Renal cortex interstitium (tissue), 15 donors: ENCODE measurements around the gene TMEM81. TPM values are rescaled to one million over a fixed set of nuclear protein-coding genes. Genes with fewer than 3 reads are reported as not detected.

Experiments
- DNase-seq, 11 donors: peaks; one replicate each; pipeline ENCODE4 v3.0.0-alpha.2; 2013; ENCODE audit warnings: low read depth in 9 of 11, low spot score in 4 of 11; ENCODE audit errors: extremely low read depth in 1 of 11
- long read RNA-seq, 16 experiments: transcript quantifications; one replicate each; lab custom pipeline, GENCODE V29; 2026
- polyA plus RNA-seq, 3 donors: library from polyadenylated mRNA; unstranded; fragments of 120-200 nt; gene quantifications; one replicate each; pipeline ENCODE4 v1.2.1, GENCODE V29; 2013; ENCODE audit not compliant: insufficient read length in 3 of 3

The TMEM81 gene, protein sequence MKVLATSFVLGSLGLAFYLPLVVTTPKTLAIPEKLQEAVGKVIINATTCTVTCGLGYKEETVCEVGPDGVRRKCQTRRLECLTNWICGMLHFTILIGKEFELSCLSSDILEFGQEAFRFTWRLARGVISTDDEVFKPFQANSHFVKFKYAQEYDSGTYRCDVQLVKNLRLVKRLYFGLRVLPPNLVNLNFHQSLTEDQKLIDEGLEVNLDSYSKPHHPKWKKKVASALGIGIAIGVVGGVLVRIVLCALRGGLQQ
- 1 to 10 TPM; 3.3 to 5.0 (median 4.0) TPM for polyA plus RNA-seq
- long read RNA-seq, donor 1, partial matches to known transcripts = 0 of 3 reads
- long read RNA-seq, donor 1, other reads (novel, unspliced or antisense) = 0 of 3 reads
- long read RNA-seq, donor 2, partial matches to known transcripts = 0 of 1 reads
- long read RNA-seq, donor 2, other reads (novel, unspliced or antisense) = 0 of 1 reads
- long read RNA-seq, donor 3, partial matches to known transcripts = 0 of 1 reads
- long read RNA-seq, donor 3, other reads (novel, unspliced or antisense) = 0 of 1 reads
- long read RNA-seq, donor 4, partial matches to known transcripts = 0 of 2 reads
- long read RNA-seq, donor 4, other reads (novel, unspliced or antisense) = 0 of 2 reads
- long read RNA-seq, donor 5 = 0 reads
- long read RNA-seq, donor 6, partial matches to known transcripts = 0 of 2 reads
- long read RNA-seq, donor 6, other reads (novel, unspliced or antisense) = 0 of 2 reads
- long read RNA-seq, donor 7, partial matches to known transcripts = 0 of 2 reads
- long read RNA-seq, donor 7, other reads (novel, unspliced or antisense) = 0 of 2 reads
- long read RNA-seq, donor 8, partial matches to known transcripts = 0 of 3 reads
- long read RNA-seq, donor 8, other reads (novel, unspliced or antisense) = 0 of 3 reads
- long read RNA-seq, donor 9, partial matches to known transcripts = 0 of 1 reads
- long read RNA-seq, donor 9, other reads (novel, unspliced or antisense) = 0 of 1 reads
- long read RNA-seq, donor 10, partial matches to known transcripts = 0 of 3 reads
- long read RNA-seq, donor 10, other reads (novel, unspliced or antisense) = 0 of 3 reads
- long read RNA-seq, donor 11, partial matches to known transcripts = 0 of 1 reads
- long read RNA-seq, donor 11, other reads (novel, unspliced or antisense) = 0 of 1 reads
- long read RNA-seq, donor 12, partial matches to known transcripts = 0 of 1 reads
- long read RNA-seq, donor 12, other reads (novel, unspliced or antisense) = 0 of 1 reads
- long read RNA-seq, donor 13, partial matches to known transcripts = 0 of 4 reads
- long read RNA-seq, donor 13, other reads (novel, unspliced or antisense) = 0 of 4 reads
- long read RNA-seq, donor 14, partial matches to known transcripts = 0 of 3 reads
- long read RNA-seq, donor 14, other reads (novel, unspliced or antisense) = 0 of 3 reads
- long read RNA-seq, donor 15, partial matches to known transcripts = 0 of 2 reads
- long read RNA-seq, donor 15, other reads (novel, unspliced or antisense) = 0 of 2 reads
- long read RNA-seq, donor 16, transcript TMEM81-201 (1 exons, 1,332 nt) = major isoform, 5 of 5 reads
- long read RNA-seq, donor 16, partial matches to known transcripts = 0 of 5 reads
- long read RNA-seq, donor 16, other reads (novel, unspliced or antisense) = 0 of 5 reads

- no peak for DNase-seq
Observed at GRCh38 chr1:205084360-205084759, at the start of gene TMEM81. TSS of gene TMEM81 (minus strand) at chr1:205084460. CDS start at chr1:205084320, 140 bp downstream.

- no peak for DNase-seq
Observed at GRCh38 chr1:205133287-205133686, 49.0 kb upstream of the TMEM81 start.

DNA sequence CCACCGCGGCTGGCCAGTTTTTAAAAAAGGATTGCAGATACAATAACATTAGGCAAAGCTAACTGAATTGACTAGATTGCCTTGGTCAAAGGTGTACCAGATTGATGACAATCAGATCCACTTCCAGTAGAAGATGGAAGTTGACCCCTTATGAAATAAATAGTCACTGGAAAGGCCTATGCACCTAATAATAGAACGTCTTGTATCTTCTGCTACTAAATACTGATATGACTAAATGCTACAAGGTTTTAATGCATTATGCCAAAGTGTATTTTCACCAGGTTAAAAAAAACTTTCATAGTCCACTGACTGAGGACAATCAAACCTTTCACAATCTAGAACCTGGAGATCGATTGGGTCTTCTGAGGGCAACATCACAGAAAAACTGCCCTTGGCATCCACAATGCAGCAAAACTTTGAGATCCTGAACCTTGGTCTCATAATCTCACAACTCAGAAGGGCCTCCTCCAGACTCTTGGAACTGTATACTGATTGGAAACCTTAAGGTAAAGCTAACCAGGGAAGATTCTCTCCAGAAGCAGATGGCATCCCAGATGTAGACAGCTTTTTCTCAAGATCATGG is 45.3 kb upstream of the TMEM81 start:
- no peak for DNase-seq

- no peak for DNase-seq
Observed at GRCh38 chr1:205128050-205128449, 43.8 kb upstream of the TMEM81 start.

- no peak for DNase-seq
Observed at GRCh38 chr1:205127646-205128045, 43.4 kb upstream of the TMEM81 start.

DNA sequence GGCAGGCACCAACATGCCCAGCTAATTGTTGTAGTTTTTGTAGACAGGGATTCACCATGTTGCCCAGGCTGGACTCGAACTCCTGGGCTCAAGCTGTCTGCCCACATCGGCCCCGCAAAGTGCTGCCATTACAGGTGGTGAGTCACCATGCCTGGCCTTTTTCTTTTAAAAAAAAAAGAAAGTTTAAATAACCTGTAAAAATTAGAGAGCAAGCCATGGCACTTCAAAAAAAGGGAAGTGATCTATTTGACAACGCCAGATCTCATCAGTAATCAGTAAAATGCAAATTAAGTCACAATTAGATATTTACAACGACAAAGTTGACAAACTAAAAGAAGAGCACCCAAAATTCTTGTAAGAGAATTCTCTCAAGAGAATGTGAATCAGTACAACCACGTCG is 40.5 kb upstream of the TMEM81 start:
- no peak for DNase-seq

GRCh38 chr1:205122489-205122882 is 38.2 kb upstream of the TMEM81 start:
- no peak for DNase-seq

DNA sequence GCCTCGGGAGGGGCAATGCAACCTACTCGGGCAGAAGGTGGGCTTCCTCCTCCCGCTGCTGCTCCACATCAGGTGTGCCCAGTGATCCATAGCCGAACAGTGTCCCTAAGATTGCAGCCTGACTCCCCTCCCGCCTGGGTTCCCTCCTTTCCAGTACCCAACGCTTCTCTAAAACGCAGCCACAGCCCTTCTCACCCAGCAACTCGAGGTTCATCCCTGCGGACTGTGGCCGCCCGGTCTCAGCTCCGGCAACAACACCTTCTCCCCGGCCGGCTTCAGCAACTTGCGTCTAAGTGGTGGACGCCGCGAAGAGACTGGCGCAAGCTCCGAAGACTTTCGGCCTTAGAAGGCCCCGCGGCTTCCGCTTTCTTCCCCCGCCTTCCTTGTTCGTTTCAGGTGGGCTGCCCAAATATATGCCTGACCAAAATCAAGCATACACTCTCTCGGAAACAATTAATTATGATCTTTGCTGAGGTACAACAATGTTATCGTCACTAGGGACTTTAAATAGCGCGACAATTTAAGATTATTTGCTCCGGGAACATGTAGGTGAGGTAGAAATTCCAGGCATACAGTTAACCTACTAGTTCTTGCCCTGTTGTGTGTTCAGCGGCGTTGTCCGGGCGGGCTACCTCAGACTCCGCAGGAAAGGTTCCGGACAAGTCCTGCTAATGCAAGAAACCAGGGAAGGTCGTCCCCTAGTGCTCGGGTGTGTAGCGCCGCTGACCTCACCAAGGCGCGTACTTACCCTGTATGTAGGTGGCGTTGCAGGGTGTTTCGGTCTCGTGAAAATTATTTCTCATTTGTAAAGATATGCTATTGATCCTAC is 37.6 kb upstream of the TMEM81 start, which contains the start of gene RBBP5:
TSS of gene RBBP5 (minus strand) at position 319 of the 829 bp plus-strand sequence. CDS start at position 214, 105 bp downstream.
- peak; percentile 88 to 99 (median 94) for DNase-seq

- DNase-seq = no peak
Observed at GRCh38 chr1:205118752-205119151, 34.5 kb upstream of the TMEM81 start.

DNA sequence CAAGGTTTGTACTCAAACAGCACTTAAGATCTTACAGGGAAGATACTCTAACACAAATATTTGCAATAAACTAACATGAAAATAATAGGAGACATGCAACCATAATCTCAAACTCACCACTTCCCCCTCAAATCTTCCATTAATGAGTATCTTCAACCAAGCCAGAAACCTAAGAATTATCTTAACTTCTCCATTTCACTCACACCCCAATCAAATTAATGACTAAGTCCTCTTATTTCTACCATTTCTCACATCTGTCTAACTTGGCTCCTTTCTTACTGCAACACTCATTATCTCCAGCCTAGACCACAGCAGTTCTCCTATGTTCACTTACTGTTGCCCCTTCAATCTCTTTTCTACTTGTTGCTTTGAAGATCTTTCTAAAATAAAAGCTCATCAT is 27.1 kb upstream of the TMEM81 start:
- no peak for DNase-seq

DNA sequence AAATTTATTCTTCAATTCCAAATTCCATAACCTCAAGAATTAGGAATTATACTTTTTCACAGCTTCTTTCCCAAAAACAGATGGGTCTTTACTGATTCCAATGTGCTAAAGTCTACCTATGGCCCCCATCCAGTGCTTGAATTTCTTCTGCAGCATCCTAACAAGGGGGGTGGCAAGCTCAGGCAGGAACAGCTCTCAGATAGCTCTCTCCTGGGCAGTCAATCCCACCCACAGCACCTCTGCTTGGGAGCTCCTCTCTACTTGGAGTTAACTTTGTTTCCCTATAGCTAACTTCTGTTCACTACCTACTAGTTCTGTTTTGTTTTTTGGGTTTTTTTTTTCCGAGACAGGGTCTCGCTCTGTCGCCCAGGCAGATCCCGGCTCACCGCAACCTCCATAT is 25.5 kb upstream of the TMEM81 start:
- no peak for DNase-seq

DNA sequence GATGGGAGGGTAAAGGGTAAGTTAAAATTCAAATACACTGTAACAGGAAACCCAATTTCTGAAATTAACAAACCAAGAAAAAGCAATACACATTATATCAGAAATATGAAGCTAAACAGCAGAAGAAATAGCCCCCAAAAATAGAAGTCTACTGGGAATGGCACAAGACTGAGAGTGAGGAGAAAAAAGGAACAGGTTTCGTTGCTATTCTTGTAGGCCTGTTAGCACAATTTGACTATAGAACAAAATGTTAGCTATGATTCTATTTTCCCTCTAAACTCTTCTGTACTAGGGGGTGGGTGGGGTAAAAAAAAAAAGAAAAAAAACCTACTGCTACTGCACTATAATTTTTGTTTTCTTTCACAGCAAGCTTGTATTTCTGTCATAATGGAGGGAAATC is 25.0 kb upstream of the TMEM81 start:
- no peak for DNase-seq

GRCh38 chr1:205108464-205108863 is 24.2 kb upstream of the TMEM81 start:
- no peak for DNase-seq

GRCh38 chr1:205107327-205107726 is 23.1 kb upstream of the TMEM81 start:
- DNase-seq = no peak

GRCh38 chr1:205102404-205102803 is 18.1 kb upstream of the TMEM81 start:
- no peak for DNase-seq

GRCh38 chr1:205098242-205098641 is 14.0 kb upstream of the TMEM81 start:
- DNase-seq = no peak

- peak in 1 of 11 donors; percentile 2 for DNase-seq
Observed at GRCh38 chr1:205095422-205095821, 11.2 kb upstream of the TMEM81 start.
